HEK293 (cell line): ENCODE measurements around the gene FAM151A.

ENCODE experiments used
- BCL11A ChIP-seq: fragments of 450-650 bp; formaldehyde crosslinking; IDR thresholded peaks from 2 replicates; pipeline ENCODE4 v1.5.1; 2016; ENCODE audit warnings: low read depth, missing biosample characterization, missing genetic modification characterization
- GLI2 ChIP-seq: fragments of 450-650 bp; formaldehyde crosslinking; IDR thresholded peaks from 2 replicates; pipeline ENCODE4; 2017; ENCODE audit warnings: missing biosample characterization, missing genetic modification characterization, low read depth, borderline replicate concordance
- KLF10 ChIP-seq: fragments of 450-650 bp; IDR thresholded peaks from 2 replicates; pipeline ENCODE4 v1.5.1; 2018; ENCODE audit warnings: missing biosample characterization, mild to moderate bottlenecking, missing genetic modification characterization
- ZFP3 ChIP-seq: fragments of 450-650 bp; formaldehyde crosslinking; IDR thresholded peaks from 2 replicates; pipeline ENCODE4 v1.5.1; 2016; ENCODE audit warnings: low read depth, missing biosample characterization, missing genetic modification characterization
- ZNF132 ChIP-seq: fragments of 450-650 bp; formaldehyde crosslinking; IDR thresholded peaks from 2 replicates; pipeline ENCODE4 v1.5.1; 2017; ENCODE audit warnings: missing biosample characterization, missing genetic modification characterization, borderline replicate concordance
- ZNF133 ChIP-seq: fragments of 450-650 bp; formaldehyde crosslinking; IDR thresholded peaks from 2 replicates; pipeline ENCODE4 v1.5.1; 2016; ENCODE audit warnings: missing biosample characterization, missing genetic modification characterization
- ZNF311 ChIP-seq: fragments of 450-650 bp; formaldehyde crosslinking; IDR thresholded peaks from 2 replicates; pipeline ENCODE4 v1.5.1; 2017; ENCODE audit warnings: missing biosample characterization, missing genetic modification characterization, borderline replicate concordance
- ZNF335 ChIP-seq: fragments of 450-650 bp; formaldehyde crosslinking; conservative IDR thresholded peaks from 2 replicates; pipeline ENCODE4 v1.5.1; 2016; ENCODE audit warnings: missing biosample characterization, missing genetic modification characterization
- ZNF629 ChIP-seq: fragments of 450-650 bp; formaldehyde crosslinking; IDR thresholded peaks from 2 replicates; pipeline ENCODE4 v1.5.1; 2017; ENCODE audit warnings: missing biosample characterization, missing genetic modification characterization
- ZNF658 ChIP-seq: fragments of 450-650 bp; formaldehyde crosslinking; IDR thresholded peaks from 2 replicates; pipeline ENCODE4; 2016; ENCODE audit warnings: missing biosample characterization, missing genetic modification characterization
- ZNF843 ChIP-seq: fragments of 450-650 bp; formaldehyde crosslinking; IDR thresholded peaks from 2 replicates; pipeline ENCODE4 v1.5.1; 2016; ENCODE audit warnings: missing biosample characterization, missing genetic modification characterization
- TF ChIP-seq, protein P1 (sequence below): fragments of 450-650 bp; formaldehyde crosslinking; IDR thresholded peaks from 2 replicates; pipeline ENCODE4 v1.5.1; 2016; ENCODE audit warnings: missing biosample characterization, missing genetic modification characterization
- TF ChIP-seq, protein P2 (sequence below): fragments of 450-650 bp; formaldehyde crosslinking; IDR thresholded peaks from 2 replicates; pipeline ENCODE4 v1.5.1; 2016; ENCODE audit warnings: missing biosample characterization, missing genetic modification characterization, borderline replicate concordance

DNA sequence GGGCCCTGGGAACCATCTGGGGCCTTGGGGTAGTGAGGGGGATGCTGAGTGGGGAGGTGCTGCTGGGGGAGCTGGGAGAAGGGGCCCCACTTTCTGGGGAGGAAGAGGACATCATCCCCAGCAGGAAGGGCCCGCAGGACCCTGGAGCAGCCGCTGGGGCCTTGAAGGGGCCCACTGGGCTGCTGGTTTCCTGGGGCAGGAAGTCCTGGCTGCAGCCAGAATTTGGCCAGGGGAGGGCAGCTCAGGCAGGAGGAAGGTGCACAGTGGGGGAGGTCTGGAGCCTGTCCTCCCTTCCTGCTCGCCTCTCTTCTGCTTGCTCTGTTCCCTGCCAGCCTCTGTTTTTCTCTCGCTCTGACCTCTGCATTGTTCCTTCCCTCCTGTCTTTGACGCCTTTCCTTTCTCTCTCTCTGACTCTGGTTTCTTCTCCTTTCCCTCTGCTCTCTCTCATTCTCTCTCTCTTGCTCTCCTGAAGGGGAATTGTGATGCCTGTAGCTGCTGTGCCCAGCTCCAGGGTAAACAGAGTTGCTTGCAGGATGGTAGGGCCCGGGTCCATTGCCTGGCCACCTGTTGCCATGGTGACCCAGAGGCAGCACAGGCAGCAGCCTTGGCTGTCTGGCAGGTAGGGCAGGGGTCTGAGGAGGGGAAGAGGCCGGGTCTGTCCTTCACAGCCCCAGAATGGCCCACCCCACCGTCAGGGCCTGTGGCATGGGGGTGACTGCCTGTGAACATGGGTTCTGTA, 51.4 kb downstream of the FAM151A start:
- TF ChIP-seq, protein P1, sequence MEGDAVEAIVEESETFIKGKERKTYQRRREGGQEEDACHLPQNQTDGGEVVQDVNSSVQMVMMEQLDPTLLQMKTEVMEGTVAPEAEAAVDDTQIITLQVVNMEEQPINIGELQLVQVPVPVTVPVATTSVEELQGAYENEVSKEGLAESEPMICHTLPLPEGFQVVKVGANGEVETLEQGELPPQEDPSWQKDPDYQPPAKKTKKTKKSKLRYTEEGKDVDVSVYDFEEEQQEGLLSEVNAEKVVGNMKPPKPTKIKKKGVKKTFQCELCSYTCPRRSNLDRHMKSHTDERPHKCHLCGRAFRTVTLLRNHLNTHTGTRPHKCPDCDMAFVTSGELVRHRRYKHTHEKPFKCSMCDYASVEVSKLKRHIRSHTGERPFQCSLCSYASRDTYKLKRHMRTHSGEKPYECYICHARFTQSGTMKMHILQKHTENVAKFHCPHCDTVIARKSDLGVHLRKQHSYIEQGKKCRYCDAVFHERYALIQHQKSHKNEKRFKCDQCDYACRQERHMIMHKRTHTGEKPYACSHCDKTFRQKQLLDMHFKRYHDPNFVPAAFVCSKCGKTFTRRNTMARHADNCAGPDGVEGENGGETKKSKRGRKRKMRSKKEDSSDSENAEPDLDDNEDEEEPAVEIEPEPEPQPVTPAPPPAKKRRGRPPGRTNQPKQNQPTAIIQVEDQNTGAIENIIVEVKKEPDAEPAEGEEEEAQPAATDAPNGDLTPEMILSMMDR (tag by site-specific recombination): 0 out of 2 replicates have a peak, but pooled peaks have one; percentile 14
- no peak for TF ChIP-seq BCL11A (tag by site-specific recombination)
- no peak for TF ChIP-seq KLF10
- no peak for TF ChIP-seq ZNF132 (tag by site-specific recombination)
- TF ChIP-seq ZFP3 (tag by site-specific recombination): no peak
- TF ChIP-seq ZNF133 (tag by site-specific recombination): no peak
- TF ChIP-seq, protein P2, sequence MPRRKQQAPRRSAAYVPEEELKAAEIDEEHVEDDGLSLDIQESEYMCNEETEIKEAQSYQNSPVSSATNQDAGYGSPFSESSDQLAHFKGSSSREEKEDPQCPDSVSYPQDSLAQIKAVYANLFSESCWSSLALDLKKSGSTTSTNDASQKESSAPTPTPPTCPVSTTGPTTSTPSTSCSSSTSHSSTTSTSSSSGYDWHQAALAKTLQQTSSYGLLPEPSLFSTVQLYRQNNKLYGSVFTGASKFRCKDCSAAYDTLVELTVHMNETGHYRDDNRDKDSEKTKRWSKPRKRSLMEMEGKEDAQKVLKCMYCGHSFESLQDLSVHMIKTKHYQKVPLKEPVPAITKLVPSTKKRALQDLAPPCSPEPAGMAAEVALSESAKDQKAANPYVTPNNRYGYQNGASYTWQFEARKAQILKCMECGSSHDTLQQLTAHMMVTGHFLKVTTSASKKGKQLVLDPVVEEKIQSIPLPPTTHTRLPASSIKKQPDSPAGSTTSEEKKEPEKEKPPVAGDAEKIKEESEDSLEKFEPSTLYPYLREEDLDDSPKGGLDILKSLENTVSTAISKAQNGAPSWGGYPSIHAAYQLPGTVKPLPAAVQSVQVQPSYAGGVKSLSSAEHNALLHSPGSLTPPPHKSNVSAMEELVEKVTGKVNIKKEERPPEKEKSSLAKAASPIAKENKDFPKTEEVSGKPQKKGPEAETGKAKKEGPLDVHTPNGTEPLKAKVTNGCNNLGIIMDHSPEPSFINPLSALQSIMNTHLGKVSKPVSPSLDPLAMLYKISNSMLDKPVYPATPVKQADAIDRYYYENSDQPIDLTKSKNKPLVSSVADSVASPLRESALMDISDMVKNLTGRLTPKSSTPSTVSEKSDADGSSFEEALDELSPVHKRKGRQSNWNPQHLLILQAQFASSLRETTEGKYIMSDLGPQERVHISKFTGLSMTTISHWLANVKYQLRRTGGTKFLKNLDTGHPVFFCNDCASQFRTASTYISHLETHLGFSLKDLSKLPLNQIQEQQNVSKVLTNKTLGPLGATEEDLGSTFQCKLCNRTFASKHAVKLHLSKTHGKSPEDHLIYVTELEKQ (tag by site-specific recombination): no peak
- no peak for TF ChIP-seq GLI2 (tag by site-specific recombination)
- TF ChIP-seq ZNF658 (tag by site-specific recombination): no peak
- TF ChIP-seq ZNF311 (tag by site-specific recombination): no peak
- no peak for TF ChIP-seq ZNF843 (tag by site-specific recombination)
- no peak for TF ChIP-seq ZNF629
- no peak for TF ChIP-seq ZNF335 (tag by site-specific recombination)
